GM23338 (cell line): Measurements from ENCODE around the gene KISS1. TPM values are rescaled to one million over a fixed set of nuclear protein-coding genes. Genes with fewer than 3 reads are reported as not detected.
A peak's percentile ranks its signal among the peaks of the same experiment; 100 is the strongest.

Experiments
- ATAC-seq: fragments of 200-7000 bp; cut with Tn5 transposase; 3 replicates; pipeline ENCODE4 v1.9.1; 2020
- DNase-seq: peaks from one replicate; pipeline ENCODE4 v3.0.0-alpha.2; 2015; ENCODE audit warnings: low spot score
- H2AFZ ChIP-seq: fragments of 200-600 bp; sonication (generic); 2 replicates; pipeline ENCODE4 v1.8.0; 2016; ENCODE audit warnings: antibody characterized with exemption, mild to moderate bottlenecking, moderate library complexity
- H3F3A ChIP-seq: fragments of 200-600 bp; sonication (generic); replicated peaks from 2 replicates; pipeline ENCODE4 v1.8.0; 2017; ENCODE audit warnings: antibody characterized with exemption, mixed run types, low read depth
- H3K27ac ChIP-seq: fragments of 200-600 bp; sonication (generic); 2 replicates; pipeline ENCODE4 v1.6.1; 2016; ENCODE audit warnings: low read depth
- H3K27me3 ChIP-seq: fragments of 200-600 bp; sonication (generic); 2 replicates; pipeline ENCODE4 v1.8.0; 2016; ENCODE audit warnings: mild to moderate bottlenecking, mixed run types, moderate library complexity; ENCODE audit not compliant: insufficient read depth
- H3K36me3 ChIP-seq: fragments of 200-600 bp; sonication (generic); 2 replicates; pipeline ENCODE4 v1.8.0; 2016; ENCODE audit warnings: mild to moderate bottlenecking; ENCODE audit not compliant: insufficient read depth
- H3K4me1 ChIP-seq: fragments of 200-600 bp; sonication (generic); 2 replicates; pipeline ENCODE4 v1.8.0; 2016; ENCODE audit warnings: mild to moderate bottlenecking, moderate library complexity; ENCODE audit not compliant: insufficient read depth
- H3K4me2 ChIP-seq: fragments of 200-600 bp; sonication (generic); 2 replicates; pipeline ENCODE4 v1.7.1; 2017; ENCODE audit warnings: mixed run types
- H3K4me3 ChIP-seq: fragments of 200-600 bp; sonication (generic); 2 replicates; pipeline ENCODE4 v1.6.1; 2016; ENCODE audit warnings: mixed run types
- H3K79me2 ChIP-seq: fragments of 200-600 bp; sonication (generic); replicated peaks from 2 replicates; pipeline ENCODE4 v1.8.0; 2017; ENCODE audit warnings: mild to moderate bottlenecking; ENCODE audit not compliant: insufficient read depth
- H3K9me2 ChIP-seq: fragments of 200-600 bp; sonication (generic); 2 replicates; pipeline ENCODE4 v1.8.0; 2017; ENCODE audit not compliant: insufficient read depth
- H4K20me1 ChIP-seq: fragments of 200-600 bp; sonication (generic); replicated peaks from 2 replicates; pipeline ENCODE4 v1.8.0; 2017; ENCODE audit warnings: mild to moderate bottlenecking; ENCODE audit not compliant: insufficient read depth
- H3K27ac Mint-ChIP-seq: 2 replicates; pipeline ENCODE4 v1.8.0; 2020; ENCODE audit warnings: inconsistent platforms, mild to moderate bottlenecking, moderate library complexity, mixed read lengths
- H3K27me3 Mint-ChIP-seq: 3 replicates; pipeline ENCODE4 v1.8.0; 2022; ENCODE audit warnings: low read depth, mild to moderate bottlenecking, moderate library complexity, mixed read lengths, inconsistent platforms; ENCODE audit not compliant: insufficient read depth, poor library complexity
- H3K36me3 Mint-ChIP-seq: 3 replicates; pipeline ENCODE4 v1.8.0; 2021; ENCODE audit warnings: low read depth, mild to moderate bottlenecking, inconsistent platforms, moderate library complexity, mixed read lengths
- H3K4me1 Mint-ChIP-seq: 3 replicates; pipeline ENCODE4 v1.8.0; 2020; ENCODE audit warnings: mild to moderate bottlenecking, inconsistent platforms, mixed read lengths
- H3K4me3 Mint-ChIP-seq: 3 replicates; pipeline ENCODE4 v1.8.0; 2021; ENCODE audit warnings: moderate library complexity, mild to moderate bottlenecking, inconsistent platforms, mixed read lengths
- H3K9me3 Mint-ChIP-seq: 3 replicates; pipeline ENCODE4 v1.8.0; 2020; ENCODE audit warnings: moderate library complexity, mild to moderate bottlenecking, inconsistent platforms, mixed read lengths
- CREB1 ChIP-seq: fragments of 250-450 bp; sonication (Bioruptor Pico); IDR thresholded peaks from 2 replicates; pipeline ENCODE4 v1.5.0; 2020; ENCODE audit warnings: low read depth, mild to moderate bottlenecking, moderate library complexity
- CTCF ChIP-seq, 2 experiments: fragments of 200-600 bp in 1 of 2; sonication (generic) in 1 of 2; conservative IDR thresholded peaks; 2 replicates each; pipeline versions ENCODE4 v1.5.1 to v1.6.1; 2016 to 2017; ENCODE audit warnings: antibody characterized with exemption in 2 of 2, low read depth in 2 of 2, mild to moderate bottlenecking in 2 of 2, moderate library complexity in 1 of 2
- ETS1 ChIP-seq: IDR thresholded peaks from 2 replicates; pipeline ENCODE4 v1.6.1; 2016; ENCODE audit warnings: antibody characterized with exemption
- EZH2phosphoT487 ChIP-seq: fragments of 200-600 bp; sonication (generic); IDR thresholded peaks from one replicate; pipeline ENCODE4 v1.8.1; 2018; ENCODE audit warnings: antibody characterized with exemption; ENCODE audit not compliant: unreplicated experiment
- POLR2AphosphoS5 ChIP-seq: IDR thresholded peaks from 2 replicates; pipeline ENCODE4 v1.6.1; 2016; ENCODE audit warnings: antibody characterized with exemption, low read depth
- ZNF462 ChIP-seq: fragments of 250-450 bp; sonication (Bioruptor Pico); IDR thresholded peaks from 2 replicates; pipeline ENCODE4 v1.5.0; 2020; ENCODE audit warnings: mild to moderate bottlenecking, moderate library complexity
- polyA plus RNA-seq: library from polyadenylated mRNA; unstranded; fragments of >200 nt; fragmentation: Nextera tagmentation; extraction: Ambion mirVana; gene quantifications from 2 replicates; pipeline ENCODE4 v1.2.1, GENCODE V29; 2016
- total RNA-seq: library from RNA; depleted of rRNA; stranded (reverse); fragments of >200 nt; shearing (Covaris generic); gene quantifications from 2 replicates; pipeline ENCODE4 v1.2.3, GENCODE V29; 2014

KISS1 gene
- total and polyA plus RNA-seq, 2 experiments from 2014 or later: not detected

- Histone ChIP-seq H3K79me2 (no peaks in the 10 kb centered on the region), H3K27ac (peak within 1 kb of the TSS; percentile 65; the same call in 1 of the 2 replicates)
- H3K27ac Mint-ChIP-seq: peak within 1 kb of the TSS; percentile 21; the same call in 1 of the 2 replicates
Measured at GRCh38 chr1:204213668-204214662, 17.7 kb upstream of the KISS1 start, which contains the start of gene GOLT1A. Gene GOLT1A, minus strand, starts transcription at chr1:204213988. Its CDS starts 82 bp downstream, at chr1:204213906.

More at GRCh38 chr1:204213668-204214662, 17.7 kb upstream of the KISS1 start, which contains the start of gene GOLT1A:
- peak within 1 kb of the TSS; percentile 75 for H3K4me3 Mint-ChIP-seq
- peaks cover 4% of the 10 kb centered on the region; the same call in 2 of the 3 replicates for H3K4me1 Mint-ChIP-seq
- peak; percentile 93 for ATAC-seq
- Histone ChIP-seq H3K4me3 (peak within 1 kb of the TSS; percentile 59), H3K9me2 (no peaks in the 10 kb centered on the region), H3K4me2 (peak within 1 kb of the TSS; percentile 74), H4K20me1 (no peaks in the 10 kb centered on the region; the same call in 1 of the 2 replicates), H3F3A (no peaks in the 10 kb centered on the region; the same call in 1 of the 2 replicates), H3K36me3 (no peaks in the 10 kb centered on the region), H3K4me1 (peaks cover 8% of the 10 kb centered on the region; the same call in 1 of the 2 replicates), H3K27me3 (no peaks in the 10 kb centered on the region), H2AFZ (peak within 1 kb of the TSS; percentile 52)
- H3K36me3 Mint-ChIP-seq: no peaks in the 10 kb centered on the region
- TF ChIP-seq ETS1: peak; percentile 49; the same call in 1 of the 2 replicates
- TF ChIP-seq POLR2AphosphoS5: peak; percentile 65
- no peak for TF ChIP-seq ZNF462 (CRISPR knock-in tag)
- peak; percentile 83 for TF ChIP-seq CTCF (conservative IDR thresholded peaks at IDR 0.05; ENCODE audit: low read depth in 2 of 2)
- TF ChIP-seq CREB1 (CRISPR knock-in tag): no peak
- TF ChIP-seq EZH2phosphoT487: no peak
- no peaks in the 10 kb centered on the region for H3K9me3 Mint-ChIP-seq
- H3K27me3 Mint-ChIP-seq: no peaks in the 10 kb centered on the region
- peak; percentile 95 for DNase-seq
